SK-N-SH treated with all-trans-retinoic acid at 6 μM for 48 hours (cell line): ENCODE results near the gene NGLY1.

Experiments
- ATAC-seq: fragments of 200-7000 bp; cut with Tn5 transposase; 3 replicates; pipeline ENCODE4 v1.9.1; 2020; ENCODE audit warnings: mild to moderate bottlenecking, moderate library complexity
- ARNTL ChIP-seq: fragments of 450-650 bp; formaldehyde crosslinking; IDR thresholded peaks from 2 replicates; pipeline ENCODE4 v1.5.0; 2020; ENCODE audit warnings: low read depth, mild to moderate bottlenecking, moderate library complexity, borderline replicate concordance
- CREB5 ChIP-seq: fragments of 250-450 bp; sonication (Bioruptor Pico); IDR thresholded peaks from 2 replicates; pipeline ENCODE4 v1.5.1; 2020; ENCODE audit warnings: low read depth, mild to moderate bottlenecking, moderate library complexity
- ESRRG ChIP-seq: fragments of 250-450 bp; sonication (Bioruptor Pico); IDR thresholded peaks from 2 replicates; pipeline ENCODE4 v1.6.1; 2021; ENCODE audit warnings: mild to moderate bottlenecking
- GLIS3 ChIP-seq: fragments of 250-450 bp; sonication (Bioruptor Pico); IDR thresholded peaks from 2 replicates; pipeline ENCODE4 v1.5.0; 2020; ENCODE audit warnings: mild to moderate bottlenecking, moderate library complexity
- ISL1 ChIP-seq: fragments of 250-450 bp; sonication (Bioruptor Pico); IDR thresholded peaks from 2 replicates; pipeline ENCODE4 v2.1.2; 2022; ENCODE audit warnings: mild to moderate bottlenecking, moderate library complexity
- OSR1 ChIP-seq: fragments of 250-450 bp; sonication (Bioruptor Pico); IDR thresholded peaks from 2 replicates; pipeline ENCODE4 v1.8.0; 2022; ENCODE audit warnings: moderate library complexity, mild to moderate bottlenecking, inconsistent platforms
- PPARA ChIP-seq: fragments of 250-450 bp; sonication (Bioruptor Pico); IDR thresholded peaks from 2 replicates; pipeline ENCODE4 v1.5.0; 2020; ENCODE audit warnings: mild to moderate bottlenecking, borderline replicate concordance
- RARB ChIP-seq: fragments of 250-450 bp; sonication (Bioruptor Pico); IDR thresholded peaks from 2 replicates; pipeline ENCODE4 v1.8.0; 2021; ENCODE audit warnings: mild to moderate bottlenecking, moderate library complexity
- SNAI2 ChIP-seq: fragments of 250-450 bp; sonication (Bioruptor Pico); IDR thresholded peaks from 2 replicates; pipeline ENCODE4 v1.5.0; 2020; ENCODE audit warnings: mild to moderate bottlenecking, moderate library complexity
- TCF4 ChIP-seq: fragments of 250-450 bp; sonication (Bioruptor Pico); IDR thresholded peaks from 2 replicates; pipeline ENCODE4 v1.8.0; 2021; ENCODE audit warnings: mild to moderate bottlenecking, moderate library complexity, borderline replicate concordance
- TOX ChIP-seq: fragments of 250-450 bp; sonication (Bioruptor Pico); IDR thresholded peaks from 2 replicates; pipeline ENCODE4 v1.8.0; 2021; ENCODE audit warnings: mild to moderate bottlenecking, moderate library complexity, borderline replicate concordance
- ZC3H10 ChIP-seq: fragments of 250-450 bp; sonication (Bioruptor Pico); IDR thresholded peaks from 2 replicates; pipeline ENCODE4 v1.5.1; 2021; ENCODE audit warnings: mild to moderate bottlenecking, moderate library complexity
- ZFP3 ChIP-seq: fragments of 250-450 bp; sonication (Bioruptor Pico); IDR thresholded peaks from 2 replicates; pipeline ENCODE4 v1.5.0; 2020; ENCODE audit warnings: mild to moderate bottlenecking, moderate library complexity
- ZFP30 ChIP-seq: fragments of 450-650 bp; formaldehyde crosslinking; IDR thresholded peaks from 2 replicates; pipeline ENCODE4 v1.5.0; 2022; ENCODE audit warnings: mild to moderate bottlenecking, moderate library complexity
- ZNF565 ChIP-seq: fragments of 450-650 bp; formaldehyde crosslinking; conservative IDR thresholded peaks from 2 replicates; pipeline ENCODE4 v1.5.0; 2020; ENCODE audit warnings: low read depth, mild to moderate bottlenecking, moderate library complexity
- ZNF70 ChIP-seq: fragments of 450-650 bp; formaldehyde crosslinking; IDR thresholded peaks from 2 replicates; pipeline ENCODE4 v1.5.0; 2020; ENCODE audit warnings: mild to moderate bottlenecking, moderate library complexity
- ZNF8 ChIP-seq: fragments of 450-650 bp; formaldehyde crosslinking; IDR thresholded peaks from 2 replicates; pipeline ENCODE4 v1.5.0; 2020; ENCODE audit warnings: mild to moderate bottlenecking, moderate library complexity
- TF ChIP-seq, protein P1 (sequence below): fragments of 250-450 bp; sonication (Bioruptor Pico); IDR thresholded peaks from 2 replicates; pipeline ENCODE4 v1.8.0; 2021; ENCODE audit warnings: low read depth, mild to moderate bottlenecking, moderate library complexity, borderline replicate concordance
- TF ChIP-seq, protein P2 (sequence below): fragments of 250-450 bp; sonication (Bioruptor Pico); IDR thresholded peaks from 2 replicates; pipeline ENCODE4 v1.5.0; 2020; ENCODE audit warnings: mild to moderate bottlenecking, moderate library complexity
- TF ChIP-seq, protein P3 (sequence below): fragments of 250-450 bp; sonication (Bioruptor Pico); IDR thresholded peaks from 2 replicates; pipeline ENCODE4 v1.8.0; 2020; ENCODE audit warnings: mild to moderate bottlenecking, moderate library complexity, borderline replicate concordance

Gene NGLY1

DNA sequence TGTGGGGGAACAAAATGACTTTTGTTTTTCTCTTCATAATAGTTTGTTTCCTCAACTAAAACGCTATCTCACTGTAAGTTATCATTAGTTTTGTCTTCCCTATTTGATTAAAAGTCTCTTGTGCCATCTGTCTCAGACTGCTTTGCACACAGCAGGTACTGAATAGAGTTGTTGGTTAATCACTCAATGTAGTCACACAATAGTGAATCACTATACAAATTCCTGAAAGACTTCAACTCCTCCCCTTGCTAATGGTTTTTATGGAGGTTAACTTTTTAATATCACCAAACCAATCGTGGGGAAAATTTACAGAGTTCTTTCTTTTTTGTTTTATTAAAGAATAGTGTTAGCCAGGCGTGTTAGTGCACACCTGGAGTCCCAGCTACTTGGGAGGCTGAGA, 2.6 kb upstream of the NGLY1 start:
- no peak for ATAC-seq
- TF ChIP-seq ZC3H10 (CRISPR knock-in tag), result no peak
- no peak for TF ChIP-seq ISL1 (CRISPR knock-in tag)
- TF ChIP-seq SNAI2, result no peak
- no peak for TF ChIP-seq ESRRG (CRISPR knock-in tag)
- no peak for TF ChIP-seq ZNF70 (CRISPR knock-in tag)
- TF ChIP-seq TCF4 (CRISPR knock-in tag), result no peak
- TF ChIP-seq RARB (CRISPR knock-in tag), result no peak
- TF ChIP-seq CREB5 (CRISPR knock-in tag), result no peak
- no peak for TF ChIP-seq ZNF8 (CRISPR knock-in tag)
- TF ChIP-seq ARNTL (CRISPR knock-in tag), result no peak
- TF ChIP-seq PPARA (CRISPR knock-in tag), result no peak
- TF ChIP-seq, protein P1, sequence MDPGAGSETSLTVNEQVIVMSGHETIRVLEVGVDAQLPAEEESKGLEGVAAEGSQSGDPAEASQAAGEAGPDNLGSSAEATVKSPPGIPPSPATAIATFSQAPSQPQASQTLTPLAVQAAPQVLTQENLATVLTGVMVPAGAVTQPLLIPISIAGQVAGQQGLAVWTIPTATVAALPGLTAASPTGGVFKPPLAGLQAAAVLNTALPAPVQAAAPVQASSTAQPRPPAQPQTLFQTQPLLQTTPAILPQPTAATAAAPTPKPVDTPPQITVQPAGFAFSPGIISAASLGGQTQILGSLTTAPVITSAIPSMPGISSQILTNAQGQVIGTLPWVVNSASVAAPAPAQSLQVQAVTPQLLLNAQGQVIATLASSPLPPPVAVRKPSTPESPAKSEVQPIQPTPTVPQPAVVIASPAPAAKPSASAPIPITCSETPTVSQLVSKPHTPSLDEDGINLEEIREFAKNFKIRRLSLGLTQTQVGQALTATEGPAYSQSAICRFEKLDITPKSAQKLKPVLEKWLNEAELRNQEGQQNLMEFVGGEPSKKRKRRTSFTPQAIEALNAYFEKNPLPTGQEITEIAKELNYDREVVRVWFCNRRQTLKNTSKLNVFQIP (CRISPR knock-in tag), result no peak
- TF ChIP-seq ZNF565, result no peak
- TF ChIP-seq GLIS3 (CRISPR knock-in tag), result no peak
- no peak for TF ChIP-seq ZFP3 (CRISPR knock-in tag)

GRCh38 chr3:25784971-25785370, 1.7 kb upstream of the NGLY1 start:
- no peak for ATAC-seq
- TF ChIP-seq ISL1 (CRISPR knock-in tag) (no peak), ZNF8 (CRISPR knock-in tag) (no peak), ESRRG (CRISPR knock-in tag) (no peak), TOX (no peak), ZNF565 (no peak)
- TF ChIP-seq, protein P2, sequence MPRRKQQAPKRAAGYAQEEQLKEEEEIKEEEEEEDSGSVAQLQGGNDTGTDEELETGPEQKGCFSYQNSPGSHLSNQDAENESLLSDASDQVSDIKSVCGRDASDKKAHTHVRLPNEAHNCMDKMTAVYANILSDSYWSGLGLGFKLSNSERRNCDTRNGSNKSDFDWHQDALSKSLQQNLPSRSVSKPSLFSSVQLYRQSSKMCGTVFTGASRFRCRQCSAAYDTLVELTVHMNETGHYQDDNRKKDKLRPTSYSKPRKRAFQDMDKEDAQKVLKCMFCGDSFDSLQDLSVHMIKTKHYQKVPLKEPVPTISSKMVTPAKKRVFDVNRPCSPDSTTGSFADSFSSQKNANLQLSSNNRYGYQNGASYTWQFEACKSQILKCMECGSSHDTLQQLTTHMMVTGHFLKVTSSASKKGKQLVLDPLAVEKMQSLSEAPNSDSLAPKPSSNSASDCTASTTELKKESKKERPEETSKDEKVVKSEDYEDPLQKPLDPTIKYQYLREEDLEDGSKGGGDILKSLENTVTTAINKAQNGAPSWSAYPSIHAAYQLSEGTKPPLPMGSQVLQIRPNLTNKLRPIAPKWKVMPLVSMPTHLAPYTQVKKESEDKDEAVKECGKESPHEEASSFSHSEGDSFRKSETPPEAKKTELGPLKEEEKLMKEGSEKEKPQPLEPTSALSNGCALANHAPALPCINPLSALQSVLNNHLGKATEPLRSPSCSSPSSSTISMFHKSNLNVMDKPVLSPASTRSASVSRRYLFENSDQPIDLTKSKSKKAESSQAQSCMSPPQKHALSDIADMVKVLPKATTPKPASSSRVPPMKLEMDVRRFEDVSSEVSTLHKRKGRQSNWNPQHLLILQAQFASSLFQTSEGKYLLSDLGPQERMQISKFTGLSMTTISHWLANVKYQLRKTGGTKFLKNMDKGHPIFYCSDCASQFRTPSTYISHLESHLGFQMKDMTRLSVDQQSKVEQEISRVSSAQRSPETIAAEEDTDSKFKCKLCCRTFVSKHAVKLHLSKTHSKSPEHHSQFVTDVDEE, result no peak

DNA sequence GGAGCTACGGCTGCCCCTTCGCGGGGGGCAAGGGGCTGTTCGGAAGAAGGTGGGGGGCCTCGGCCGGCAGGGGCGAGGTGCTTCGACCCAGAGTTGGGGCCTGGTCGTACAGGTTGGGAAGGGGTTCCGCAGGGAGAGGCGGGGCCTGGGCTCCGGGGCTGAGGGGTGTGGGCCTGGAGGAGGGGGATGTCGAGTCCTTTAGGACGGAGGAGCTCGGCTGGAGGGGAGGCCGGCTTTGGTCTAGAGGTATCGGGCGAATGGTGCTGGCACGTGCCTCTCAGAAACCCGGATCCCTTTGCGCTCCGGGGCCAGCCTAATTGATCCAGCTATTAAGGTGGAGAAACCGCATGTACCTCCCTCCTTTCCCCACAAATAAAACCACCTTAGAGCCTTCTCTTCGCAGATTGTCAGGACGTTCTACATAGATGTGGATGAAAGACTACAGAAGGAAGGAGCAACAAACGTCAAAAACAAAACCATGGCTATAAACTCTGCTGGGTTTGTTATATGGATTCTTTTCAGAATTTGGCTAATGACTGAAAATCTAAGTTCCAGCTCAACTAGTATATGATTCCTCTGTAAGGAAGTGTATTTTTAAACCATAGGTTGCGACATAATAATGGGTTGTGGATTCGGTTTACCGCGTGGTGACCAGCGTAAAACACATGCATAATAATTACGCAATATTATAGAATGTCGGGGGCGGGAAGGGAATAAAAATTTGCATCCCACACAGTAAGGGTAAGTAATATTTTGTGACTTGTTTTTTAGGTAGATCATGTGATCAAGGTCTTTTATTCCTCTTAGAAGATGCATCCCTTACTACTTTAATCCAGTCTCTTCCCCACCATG, 644 bp upstream of the NGLY1 start:
- ATAC-seq, result peak; percentile 65
- TF ChIP-seq TCF4 (CRISPR knock-in tag) (no peak), ZNF8 (CRISPR knock-in tag) (no peak), TOX (no peak), CREB5 (CRISPR knock-in tag) (no peak)
- TF ChIP-seq, protein P1 (CRISPR knock-in tag), result no peak

DNA sequence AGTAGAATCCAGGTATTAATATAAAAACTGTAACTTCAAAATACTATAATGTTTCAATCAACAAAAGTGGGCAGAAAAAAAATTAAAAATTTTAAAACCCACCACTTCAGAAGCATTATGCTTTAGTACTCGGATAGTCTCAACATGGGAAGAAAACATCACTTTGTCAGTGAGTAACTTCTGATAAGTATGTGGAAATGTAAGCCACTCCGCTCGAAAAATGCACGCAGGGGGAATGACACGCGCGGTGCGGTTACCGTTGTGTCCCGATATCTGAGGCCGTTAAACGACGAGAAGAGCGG, 656 bp downstream of the NGLY1 start:
- ATAC-seq, result no peak
- TF ChIP-seq ZNF70 (CRISPR knock-in tag), result no peak
- TF ChIP-seq ARNTL (CRISPR knock-in tag), result no peak
- no peak for TF ChIP-seq ESRRG (CRISPR knock-in tag)
- TF ChIP-seq ZNF8 (CRISPR knock-in tag), result no peak
- no peak for TF ChIP-seq ISL1 (CRISPR knock-in tag)
- no peak for TF ChIP-seq GLIS3 (CRISPR knock-in tag)
- no peak for TF ChIP-seq OSR1 (CRISPR knock-in tag)
- TF ChIP-seq ZC3H10 (CRISPR knock-in tag), result no peak
- TF ChIP-seq ZFP30 (CRISPR knock-in tag), result no peak
- TF ChIP-seq ZNF565, result no peak
- TF ChIP-seq PPARA (CRISPR knock-in tag), result no peak
- TF ChIP-seq, protein P2, result no peak
- TF ChIP-seq RARB (CRISPR knock-in tag), result no peak
- TF ChIP-seq, protein P3, sequence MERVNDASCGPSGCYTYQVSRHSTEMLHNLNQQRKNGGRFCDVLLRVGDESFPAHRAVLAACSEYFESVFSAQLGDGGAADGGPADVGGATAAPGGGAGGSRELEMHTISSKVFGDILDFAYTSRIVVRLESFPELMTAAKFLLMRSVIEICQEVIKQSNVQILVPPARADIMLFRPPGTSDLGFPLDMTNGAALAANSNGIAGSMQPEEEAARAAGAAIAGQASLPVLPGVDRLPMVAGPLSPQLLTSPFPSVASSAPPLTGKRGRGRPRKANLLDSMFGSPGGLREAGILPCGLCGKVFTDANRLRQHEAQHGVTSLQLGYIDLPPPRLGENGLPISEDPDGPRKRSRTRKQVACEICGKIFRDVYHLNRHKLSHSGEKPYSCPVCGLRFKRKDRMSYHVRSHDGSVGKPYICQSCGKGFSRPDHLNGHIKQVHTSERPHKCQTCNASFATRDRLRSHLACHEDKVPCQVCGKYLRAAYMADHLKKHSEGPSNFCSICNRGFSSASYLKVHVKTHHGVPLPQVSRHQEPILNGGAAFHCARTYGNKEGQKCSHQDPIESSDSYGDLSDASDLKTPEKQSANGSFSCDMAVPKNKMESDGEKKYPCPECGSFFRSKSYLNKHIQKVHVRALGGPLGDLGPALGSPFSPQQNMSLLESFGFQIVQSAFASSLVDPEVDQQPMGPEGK (CRISPR knock-in tag), result no peak
